Left lung (tissue), 10 donors: ENCODE data around the gene RNF223. TPM values are rescaled to one million over a fixed set of nuclear protein-coding genes. Genes with fewer than 3 reads are reported as not detected.

ENCODE experiments used
- ATAC-seq: fragments of 200-7000 bp; cut with Tn5 transposase; one replicate; pipeline ENCODE4 v1.9.1; 2020; ENCODE audit warnings: moderate library complexity
- DNase-seq, 4 donors: peaks; one replicate each; pipeline ENCODE4 v3.0.0-alpha.2; 2013 to 2020
- H3K27ac ChIP-seq, 2 donors: fragments of 200-600 bp; sonication (generic) in 1 of 2; one replicate each; pipeline versions ENCODE4 v1.5.0 to v1.8.0; 2020 to 2021
- H3K27me3 ChIP-seq, 2 donors: fragments of 200-600 bp; sonication (generic) in 1 of 2; one replicate each; pipeline versions ENCODE4 v1.5.0 to v1.8.0; 2020 to 2021
- H3K36me3 ChIP-seq, 2 donors: fragments of 200-600 bp; sonication (generic) in 1 of 2; one replicate each; pipeline versions ENCODE4 v1.5.0 to v1.8.0; 2020 to 2021
- H3K4me1 ChIP-seq, 2 donors: fragments of 200-600 bp; one replicate each; pipeline ENCODE4 v1.8.0; 2021
- H3K4me3 ChIP-seq, 2 donors: fragments of 200-600 bp; sonication (generic) in 1 of 2; one replicate each; pipeline versions ENCODE4 v1.5.0 to v1.8.0; 2020 to 2021; ENCODE audit warnings: mild to moderate bottlenecking in 1 of 2
- H3K9me3 ChIP-seq, 2 donors: fragments of 200-600 bp; sonication (generic) in 1 of 2; one replicate each; pipeline versions ENCODE4 v1.5.0 to v1.8.0; 2020 to 2021
- intact Hi-C, 2 donors: fragments of 100-400 bp; cut with DNase I; formaldehyde crosslinking; loops; one replicate each; pipeline versions ENCODE4 v1.11.2 to v1.14.2; 2022
- polyA plus RNA-seq, 6 donors: library from polyadenylated mRNA; unstranded; fragments of 120-200 nt; gene quantifications; one replicate each; pipeline ENCODE4 v1.2.1, GENCODE V29; 2013; ENCODE audit not compliant: insufficient read length in 6 of 6
- total RNA-seq, 2 donors: library from RNA; stranded (reverse); fragmentation: NEBNext Ultra II Directional; extraction: Animal tissue kit (Norgen Biotek cat#: 25700); gene quantifications; one replicate each; pipeline ENCODE4 v1.2.1, GENCODE V29; 2021
- TF ChIP-seq, protein P1 (sequence below), 2 donors: fragments of 200-600 bp; sonication (generic) in 1 of 2; IDR thresholded peaks; one replicate each; pipeline versions ENCODE4 v1.5.0 to v1.8.0; 2021; ENCODE audit warnings: antibody characterized with exemption in 2 of 2
- donor health status: DM: no; HTN: yes; CAD: no.
- donor health status: DM: no; HTN: no; CAD: no.

RNF223 gene
- total and polyA plus RNA-seq, 8 donors = 0.13 to 1.7 (median 0.18) TPM

DNA sequence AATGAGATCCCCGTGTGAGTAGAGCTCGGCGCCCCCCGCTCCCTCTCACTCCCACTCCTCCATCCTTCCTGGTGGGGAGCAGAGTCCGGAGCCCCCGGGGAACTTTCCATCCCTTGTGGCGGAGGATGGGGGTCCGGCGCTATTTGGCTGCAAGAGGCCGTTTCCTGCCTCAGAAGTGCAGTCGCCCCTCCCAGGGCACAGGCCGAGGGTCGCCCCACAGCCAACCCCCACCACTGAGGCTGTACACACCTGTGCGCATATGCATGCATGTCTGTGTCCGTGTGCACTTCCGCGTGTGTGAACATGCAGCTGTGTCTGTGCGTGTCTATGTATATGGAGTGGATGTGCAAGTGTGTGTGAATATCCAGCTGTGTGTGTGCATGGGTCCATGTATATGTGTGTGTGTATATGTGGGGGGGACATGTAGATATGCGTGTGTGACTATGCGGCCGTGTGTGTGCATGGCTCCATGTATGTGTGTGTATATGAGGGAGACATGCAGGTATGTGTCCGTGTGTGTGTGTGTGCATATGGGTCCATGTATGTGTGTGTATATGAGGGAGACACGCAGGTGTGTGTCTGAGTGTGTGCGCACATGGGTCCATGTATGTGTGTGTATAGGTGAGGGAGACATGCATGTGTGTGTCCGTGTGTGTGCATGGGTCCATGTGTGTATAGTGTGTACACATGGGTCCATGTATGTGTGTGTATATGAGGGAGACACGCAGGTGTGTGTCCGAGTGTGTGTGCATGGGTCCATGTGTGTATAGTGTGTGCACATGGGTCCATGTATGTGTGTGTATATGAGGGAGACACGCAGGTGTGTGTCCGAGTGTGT lies 21.9 kb downstream of the RNF223 start:
- Histone ChIP-seq H3K27ac (no peak overlapping the region), H3K9me3 (no peaks in the 10 kb centered on the region), H3K4me3 (no peak overlapping the region), H3K4me1 (no peaks in the 10 kb centered on the region), H3K27me3 (peaks cover 0 to 6% of the 10 kb centered on the region in 2 donors), H3K36me3 (peaks cover 0 to 66% of the 10 kb centered on the region in 2 donors)
- intact Hi-C loops = no loop called here
- TF ChIP-seq, protein P1, sequence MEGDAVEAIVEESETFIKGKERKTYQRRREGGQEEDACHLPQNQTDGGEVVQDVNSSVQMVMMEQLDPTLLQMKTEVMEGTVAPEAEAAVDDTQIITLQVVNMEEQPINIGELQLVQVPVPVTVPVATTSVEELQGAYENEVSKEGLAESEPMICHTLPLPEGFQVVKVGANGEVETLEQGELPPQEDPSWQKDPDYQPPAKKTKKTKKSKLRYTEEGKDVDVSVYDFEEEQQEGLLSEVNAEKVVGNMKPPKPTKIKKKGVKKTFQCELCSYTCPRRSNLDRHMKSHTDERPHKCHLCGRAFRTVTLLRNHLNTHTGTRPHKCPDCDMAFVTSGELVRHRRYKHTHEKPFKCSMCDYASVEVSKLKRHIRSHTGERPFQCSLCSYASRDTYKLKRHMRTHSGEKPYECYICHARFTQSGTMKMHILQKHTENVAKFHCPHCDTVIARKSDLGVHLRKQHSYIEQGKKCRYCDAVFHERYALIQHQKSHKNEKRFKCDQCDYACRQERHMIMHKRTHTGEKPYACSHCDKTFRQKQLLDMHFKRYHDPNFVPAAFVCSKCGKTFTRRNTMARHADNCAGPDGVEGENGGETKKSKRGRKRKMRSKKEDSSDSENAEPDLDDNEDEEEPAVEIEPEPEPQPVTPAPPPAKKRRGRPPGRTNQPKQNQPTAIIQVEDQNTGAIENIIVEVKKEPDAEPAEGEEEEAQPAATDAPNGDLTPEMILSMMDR (IDR thresholded peaks at IDR 0.05) = no peak
- ATAC-seq (no peak), DNase-seq (no peak)

DNA sequence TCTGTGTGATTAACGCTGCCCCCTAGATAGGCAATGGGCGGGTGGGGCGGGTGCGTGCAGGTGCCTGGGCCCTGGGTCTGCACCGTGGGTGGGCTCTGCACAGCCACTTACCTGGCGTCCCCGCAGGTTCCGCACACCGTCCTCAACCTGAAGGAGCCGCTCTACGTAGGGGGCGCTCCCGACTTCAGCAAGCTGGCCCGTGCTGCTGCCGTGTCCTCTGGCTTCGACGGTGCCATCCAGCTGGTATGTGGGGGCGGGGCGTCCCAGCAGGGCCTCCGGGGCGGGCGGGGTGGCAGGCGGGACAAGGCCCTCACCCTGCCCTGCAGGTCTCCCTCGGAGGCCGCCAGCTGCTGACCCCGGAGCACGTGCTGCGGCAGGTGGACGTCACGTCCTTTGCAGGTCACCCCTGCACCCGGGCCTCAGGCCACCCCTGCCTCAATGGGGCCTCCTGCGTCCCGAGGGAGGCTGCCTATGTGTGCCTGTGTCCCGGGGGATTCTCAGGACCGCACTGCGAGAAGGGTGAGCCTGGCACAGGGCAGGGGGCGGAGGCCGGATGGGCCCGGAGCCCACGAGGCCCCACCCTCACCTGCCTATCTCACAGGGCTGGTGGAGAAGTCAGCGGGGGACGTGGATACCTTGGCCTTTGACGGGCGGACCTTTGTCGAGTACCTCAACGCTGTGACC lies 22.8 kb downstream of the RNF223 start:
- DNase-seq (no peak), ATAC-seq (no peak)
- no peaks in the 10 kb centered on the region for H3K27me3 ChIP-seq
- intact Hi-C loops = no loop called here
- no peak overlapping the region for H3K27ac ChIP-seq
- H3K4me1 ChIP-seq = no peaks in the 10 kb centered on the region
- TF ChIP-seq, protein P1 (IDR thresholded peaks at IDR 0.05) = no peak
- H3K36me3 ChIP-seq = peaks cover 0 to 75% of the 10 kb centered on the region in 2 donors
- H3K4me3 ChIP-seq = no peak overlapping the region
- no peaks in the 10 kb centered on the region for H3K9me3 ChIP-seq

DNA sequence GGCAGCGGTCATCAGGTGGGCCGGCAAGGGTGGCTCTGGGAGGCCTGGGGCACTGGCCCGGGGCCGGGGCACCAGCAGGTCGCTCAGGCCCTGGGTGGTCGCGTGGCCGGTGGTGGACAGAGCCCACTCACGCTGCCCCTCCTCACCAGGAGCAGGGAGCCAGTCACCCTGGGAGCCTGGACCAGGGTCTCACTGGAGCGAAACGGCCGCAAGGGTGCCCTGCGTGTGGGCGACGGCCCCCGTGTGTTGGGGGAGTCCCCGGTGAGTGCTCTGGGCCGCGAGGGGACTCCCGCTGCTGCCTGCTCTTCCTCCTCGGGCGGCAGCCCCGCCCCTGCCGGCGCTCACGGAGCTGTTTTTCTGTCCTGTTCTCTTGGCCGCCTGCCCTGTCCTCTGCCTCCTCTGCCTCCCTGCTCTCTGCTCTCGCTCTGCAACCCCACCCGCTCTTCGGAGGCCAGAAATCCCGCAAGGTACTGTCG lies 23.5 kb downstream of the RNF223 start:
- Histone ChIP-seq H3K36me3 (peaks cover 0 to 81% of the 10 kb centered on the region in 2 donors), H3K9me3 (no peaks in the 10 kb centered on the region), H3K4me3 (no peak overlapping the region), H3K4me1 (no peaks in the 10 kb centered on the region), H3K27ac (no peak overlapping the region), H3K27me3 (no peaks in the 10 kb centered on the region)
- ATAC-seq (no peak), DNase-seq (no peak)
- intact Hi-C loops = no loop called here
- TF ChIP-seq, protein P1 (IDR thresholded peaks at IDR 0.05) = no peak

DNA sequence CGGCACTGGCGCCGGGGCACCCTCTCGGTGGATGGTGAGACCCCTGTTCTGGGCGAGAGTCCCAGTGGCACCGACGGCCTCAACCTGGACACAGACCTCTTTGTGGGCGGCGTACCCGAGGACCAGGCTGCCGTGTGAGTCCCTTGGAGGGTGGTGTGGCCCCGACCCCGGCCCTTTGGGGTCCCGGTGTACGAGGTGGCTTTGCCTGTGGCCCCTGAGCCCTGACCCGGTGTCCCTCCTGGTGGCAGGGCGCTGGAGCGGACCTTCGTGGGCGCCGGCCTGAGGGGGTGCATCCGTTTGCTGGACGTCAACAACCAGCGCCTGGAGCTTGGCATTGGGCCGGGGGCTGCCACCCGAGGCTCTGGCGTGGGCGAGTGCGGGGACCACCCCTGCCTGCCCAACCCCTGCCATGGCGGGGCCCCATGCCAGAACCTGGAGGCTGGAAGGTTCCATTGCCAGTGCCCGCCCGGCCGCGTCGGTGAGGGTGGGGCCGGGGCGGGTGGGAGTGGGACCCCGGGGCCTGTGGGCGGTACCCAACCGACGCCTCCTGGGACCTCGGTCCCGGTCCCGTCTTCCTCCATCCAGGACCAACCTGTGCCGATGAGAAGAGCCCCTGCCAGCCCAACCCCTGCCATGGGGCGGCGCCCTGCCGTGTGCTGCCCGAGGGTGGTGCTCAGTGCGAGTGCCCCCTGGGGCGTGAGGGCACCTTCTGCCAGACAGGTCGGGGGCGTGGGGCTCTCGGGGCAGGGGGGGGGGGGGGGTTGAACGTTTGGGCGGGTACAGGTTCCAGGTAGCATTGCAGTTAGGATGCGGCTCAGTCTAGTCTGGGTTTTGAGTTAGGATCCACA lies 24.6 kb downstream of the RNF223 start:
- Histone ChIP-seq H3K9me3 (no peaks in the 10 kb centered on the region), H3K4me3 (no peak overlapping the region), H3K27me3 (no peaks in the 10 kb centered on the region), H3K27ac (no peak overlapping the region), H3K36me3 (peaks cover 0 to 81% of the 10 kb centered on the region in 2 donors), H3K4me1 (no peaks in the 10 kb centered on the region)
- intact Hi-C loops = no loop called here
- DNase-seq (no peak), ATAC-seq (no peak)
- TF ChIP-seq, protein P1 (IDR thresholded peaks at IDR 0.05) = no peak
